Cardiac muscle cell (in vitro differentiated cells and primary cell): ENCODE results near the gene MYO1F. TPM values are rescaled to one million over a fixed set of nuclear protein-coding genes. Genes with fewer than 3 reads are reported as not detected.

ENCODE experiments used
- DNase-seq, 2 donors: peaks; one replicate each; pipeline versions ENCODE4 v3.0.0 to v3.0.0-alpha.2; 2010 to 2017; ENCODE audit warnings: low read depth in 1 of 2, low spot score in 1 of 2
- H3K27ac ChIP-seq: fragments of 200-600 bp; sonication (generic); 2 replicates; pipeline ENCODE4 v1.5.1; 2016
- H3K27me3 ChIP-seq: fragments of 200-600 bp; sonication (generic); 2 replicates; pipeline ENCODE4 v1.6.0; 2016; ENCODE audit warnings: control low read depth
- H3K36me3 ChIP-seq: fragments of 200-600 bp; sonication (generic); 2 replicates; pipeline ENCODE4 v1.5.1; 2016; ENCODE audit warnings: control low read depth
- H3K4me1 ChIP-seq: fragments of 200-600 bp; sonication (generic); 2 replicates; pipeline ENCODE4 v1.8.1; 2017; ENCODE audit warnings: low read depth, mild to moderate bottlenecking, mixed run types
- H3K4me3 ChIP-seq: fragments of 200-600 bp; sonication (generic); 2 replicates; pipeline ENCODE4 v1.5.1; 2016; ENCODE audit warnings: mild to moderate bottlenecking
- H3K9me3 ChIP-seq: fragments of 200-600 bp; sonication (generic); 2 replicates; pipeline ENCODE4 v1.5.1; 2017; ENCODE audit warnings: low read depth, mild to moderate bottlenecking, control low read depth
- polyA plus RNA-seq: library from polyadenylated mRNA; unstranded; fragments of >200 nt; fragmentation: Nextera tagmentation; extraction: Ambion mirVana; gene quantifications from 2 replicates; pipeline ENCODE4 v1.2.1, GENCODE V29; 2016
- total RNA-seq: library from RNA; depleted of rRNA; stranded (reverse); fragments of >200 nt; gene quantifications from 2 replicates; pipeline ENCODE4 v1.2.3, GENCODE V29; 2016
- TF ChIP-seq, protein P1 (sequence below): IDR thresholded peaks from 2 replicates; pipeline ENCODE4 v1.5.1; 2012; ENCODE audit warnings: low read depth, mild to moderate bottlenecking, low read length

The MYO1F gene
- total and polyA plus RNA-seq, 2 experiments from 2014 or later = 0.03 to 1.5 TPM

DNA sequence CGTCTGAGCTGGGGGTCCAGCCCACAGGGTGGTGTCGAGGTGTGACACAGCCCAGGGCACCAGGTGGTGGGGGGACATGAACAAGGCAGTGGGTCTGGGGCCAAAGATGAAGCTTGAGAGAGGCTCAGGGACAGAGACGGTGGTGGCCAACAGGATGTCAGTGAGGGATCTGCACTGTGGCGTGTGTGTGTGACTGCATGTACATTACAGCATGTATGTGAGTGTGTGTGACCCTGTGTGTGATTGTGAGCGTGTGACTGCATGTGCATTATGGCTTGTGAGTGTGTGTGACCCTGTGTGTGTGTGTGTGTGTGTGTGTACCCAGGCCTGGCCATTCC lies 31.7 kb upstream of the MYO1F start:
- Histone ChIP-seq H3K4me1 (no peaks in the 10 kb centered on the region), H3K4me3 (peak overlapping the region; percentile 49), H3K36me3 (peaks cover 3% of the 10 kb centered on the region), H3K27me3 (no peaks in the 10 kb centered on the region), H3K27ac (peak overlapping the region; percentile 52), H3K9me3 (no peaks in the 10 kb centered on the region)
- no peak for DNase-seq
- TF ChIP-seq, protein P1, sequence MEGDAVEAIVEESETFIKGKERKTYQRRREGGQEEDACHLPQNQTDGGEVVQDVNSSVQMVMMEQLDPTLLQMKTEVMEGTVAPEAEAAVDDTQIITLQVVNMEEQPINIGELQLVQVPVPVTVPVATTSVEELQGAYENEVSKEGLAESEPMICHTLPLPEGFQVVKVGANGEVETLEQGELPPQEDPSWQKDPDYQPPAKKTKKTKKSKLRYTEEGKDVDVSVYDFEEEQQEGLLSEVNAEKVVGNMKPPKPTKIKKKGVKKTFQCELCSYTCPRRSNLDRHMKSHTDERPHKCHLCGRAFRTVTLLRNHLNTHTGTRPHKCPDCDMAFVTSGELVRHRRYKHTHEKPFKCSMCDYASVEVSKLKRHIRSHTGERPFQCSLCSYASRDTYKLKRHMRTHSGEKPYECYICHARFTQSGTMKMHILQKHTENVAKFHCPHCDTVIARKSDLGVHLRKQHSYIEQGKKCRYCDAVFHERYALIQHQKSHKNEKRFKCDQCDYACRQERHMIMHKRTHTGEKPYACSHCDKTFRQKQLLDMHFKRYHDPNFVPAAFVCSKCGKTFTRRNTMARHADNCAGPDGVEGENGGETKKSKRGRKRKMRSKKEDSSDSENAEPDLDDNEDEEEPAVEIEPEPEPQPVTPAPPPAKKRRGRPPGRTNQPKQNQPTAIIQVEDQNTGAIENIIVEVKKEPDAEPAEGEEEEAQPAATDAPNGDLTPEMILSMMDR = no peak

DNA sequence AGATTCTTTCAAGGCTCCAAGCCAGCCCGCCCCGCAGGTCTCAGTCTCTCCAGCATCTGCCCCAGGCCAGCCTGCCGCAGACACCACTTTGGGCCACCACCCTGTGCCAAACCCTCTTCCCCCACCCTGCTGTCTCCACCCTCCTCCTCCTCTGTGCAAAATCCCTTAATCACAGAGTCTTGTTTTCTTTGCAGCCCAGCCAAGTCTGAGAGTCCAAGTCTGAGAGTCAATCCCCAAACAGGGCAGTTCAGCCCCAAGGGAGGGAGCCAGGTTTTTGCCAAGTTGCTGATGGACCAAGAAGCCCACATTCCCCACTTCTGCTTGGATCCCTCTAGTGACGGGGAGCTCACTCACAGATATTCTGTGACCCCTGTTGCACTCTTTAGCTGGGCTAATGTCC lies 30.1 kb upstream of the MYO1F start:
- TF ChIP-seq, protein P1 = no peak
- peak in 1 of 2 donors; percentile 81 for DNase-seq
- H3K27ac ChIP-seq = no peak overlapping the region
- peaks cover 6% of the 10 kb centered on the region for H3K36me3 ChIP-seq
- no peak overlapping the region for H3K4me3 ChIP-seq
- no peaks in the 10 kb centered on the region for H3K4me1 ChIP-seq
- no peaks in the 10 kb centered on the region for H3K9me3 ChIP-seq
- no peaks in the 10 kb centered on the region for H3K27me3 ChIP-seq

DNA sequence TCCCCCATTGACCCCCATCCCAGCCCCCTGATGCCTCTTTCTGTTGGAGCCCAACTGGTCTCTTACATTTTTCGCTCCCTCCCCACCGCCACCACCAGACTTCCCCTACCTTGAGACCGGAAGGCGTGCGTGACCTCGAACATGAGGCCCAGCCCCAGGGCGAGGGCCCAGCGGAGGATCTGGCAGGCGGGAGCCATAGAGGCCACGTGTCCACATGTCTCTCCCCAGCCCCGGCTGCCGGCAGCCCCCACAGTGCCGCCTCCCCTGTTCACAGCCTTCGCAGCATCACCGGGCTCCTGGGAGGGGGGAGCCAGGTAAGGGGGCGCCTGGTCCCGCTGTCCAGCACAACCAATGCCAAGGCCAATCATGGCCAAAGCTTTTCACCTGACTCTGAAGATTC lies 28.3 kb upstream of the MYO1F start:
- peaks cover 6% of the 10 kb centered on the region for H3K36me3 ChIP-seq
- no peak overlapping the region for H3K4me3 ChIP-seq
- DNase-seq = no peak
- no peaks in the 10 kb centered on the region for H3K27me3 ChIP-seq
- TF ChIP-seq, protein P1 = no peak
- H3K9me3 ChIP-seq = no peaks in the 10 kb centered on the region
- no peak overlapping the region for H3K27ac ChIP-seq
- H3K4me1 ChIP-seq = no peaks in the 10 kb centered on the region

DNA sequence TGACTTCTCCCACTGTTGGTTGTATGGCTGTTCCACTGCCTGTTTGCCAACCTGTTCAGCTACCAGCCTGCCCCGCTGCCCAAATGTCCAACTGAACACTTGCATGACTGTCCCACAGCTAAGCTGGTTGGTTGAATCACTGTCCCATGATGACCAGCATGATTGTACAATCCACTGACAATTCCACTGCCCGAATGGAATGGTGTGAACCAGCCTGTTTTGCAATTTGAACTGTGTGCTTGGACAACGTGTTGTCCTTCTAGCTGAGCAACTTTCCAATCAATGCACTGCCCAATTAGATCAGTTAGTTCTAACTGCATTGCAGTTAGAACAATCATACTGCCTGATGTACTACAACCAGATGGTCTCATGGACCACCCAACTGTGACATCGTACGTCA lies 24.6 kb upstream of the MYO1F start:
- no peak overlapping the region for H3K27ac ChIP-seq
- peaks cover 6% of the 10 kb centered on the region for H3K36me3 ChIP-seq
- no peaks in the 10 kb centered on the region for H3K9me3 ChIP-seq
- no peak for DNase-seq
- no peaks in the 10 kb centered on the region for H3K27me3 ChIP-seq
- TF ChIP-seq, protein P1 = no peak
- H3K4me1 ChIP-seq = no peaks in the 10 kb centered on the region
- no peak overlapping the region for H3K4me3 ChIP-seq

DNA sequence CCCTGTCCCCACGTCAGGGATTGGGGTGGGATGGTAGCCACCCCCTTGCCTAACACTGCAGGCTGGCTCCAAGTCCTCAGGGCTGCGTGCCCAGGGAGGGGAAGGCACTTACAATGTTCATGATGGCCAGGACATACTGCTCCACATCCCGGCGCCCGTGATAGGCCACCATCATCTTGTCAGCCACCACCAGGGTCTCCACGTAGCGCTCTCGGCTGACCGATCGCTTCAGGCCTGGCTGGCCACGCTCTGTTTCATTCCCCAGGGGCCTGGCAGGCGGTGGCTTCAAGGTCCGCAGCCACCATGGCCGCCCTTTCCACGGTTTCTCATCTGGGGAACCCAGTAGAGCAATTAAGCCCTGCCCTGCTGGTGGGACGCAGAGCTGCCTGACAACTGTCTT lies 23.6 kb upstream of the MYO1F start:
- no peaks in the 10 kb centered on the region for H3K27me3 ChIP-seq
- H3K36me3 ChIP-seq = peaks cover 6% of the 10 kb centered on the region
- TF ChIP-seq, protein P1 = no peak
- H3K27ac ChIP-seq = no peak overlapping the region
- no peaks in the 10 kb centered on the region for H3K4me1 ChIP-seq
- DNase-seq = no peak
- no peaks in the 10 kb centered on the region for H3K9me3 ChIP-seq
- H3K4me3 ChIP-seq = no peak overlapping the region

DNA sequence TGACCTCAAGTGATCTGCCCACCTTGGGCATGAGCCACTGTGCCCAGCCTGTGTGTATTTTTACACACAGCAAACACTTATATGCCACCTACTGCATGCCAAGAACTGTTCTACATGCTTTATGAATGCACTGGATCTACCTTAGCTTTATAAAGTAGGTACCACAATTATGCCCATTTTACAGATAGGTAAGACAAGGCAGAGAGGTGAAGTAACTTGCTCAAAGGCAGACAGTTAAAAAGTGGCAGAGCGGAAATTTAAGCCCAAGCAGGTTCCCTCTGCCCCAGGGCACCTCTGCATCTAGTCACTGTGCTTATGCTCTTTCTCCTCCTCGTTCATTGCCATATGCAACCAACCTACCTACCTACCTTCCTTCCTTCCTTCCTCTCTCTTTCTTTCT lies 22.8 kb upstream of the MYO1F start:
- no peak overlapping the region for H3K27ac ChIP-seq
- no peaks in the 10 kb centered on the region for H3K9me3 ChIP-seq
- DNase-seq = no peak
- H3K4me3 ChIP-seq = no peak overlapping the region
- peaks cover 6% of the 10 kb centered on the region for H3K36me3 ChIP-seq
- H3K4me1 ChIP-seq = no peaks in the 10 kb centered on the region
- no peaks in the 10 kb centered on the region for H3K27me3 ChIP-seq
- TF ChIP-seq, protein P1 = no peak
